Stromal cell of bone marrow (primary cell): ENCODE results near the gene C7.

ENCODE experiments used
- DNase-seq: peaks from one replicate; pipeline ENCODE4 v3.0.0-alpha.2; 2012; ENCODE audit warnings: low read depth

C7 gene

DNA sequence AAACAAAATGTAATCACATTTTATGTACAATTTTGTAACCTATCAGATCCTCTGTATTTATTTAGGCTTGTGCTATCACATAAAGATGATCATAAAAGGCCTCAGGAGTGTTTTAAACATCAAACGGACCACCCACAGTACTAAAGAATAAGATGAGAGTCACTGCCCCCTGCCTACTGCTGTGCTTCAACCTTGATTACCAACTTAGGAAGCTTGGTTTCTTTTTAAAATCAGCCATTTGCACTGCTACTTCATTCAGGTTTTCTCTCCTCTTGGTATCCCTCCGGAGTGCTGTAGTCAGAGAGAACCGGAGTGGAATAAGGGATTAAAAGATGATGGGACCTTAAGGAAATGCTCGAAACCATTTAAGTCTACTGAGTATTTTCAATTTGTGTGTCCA, 6.9 kb downstream of the C7 start:
- DNase-seq, result no peak

GRCh38 chr5:40928886-40929448, 19.7 kb downstream of the C7 start:
- DNase-seq, result no peak

DNA sequence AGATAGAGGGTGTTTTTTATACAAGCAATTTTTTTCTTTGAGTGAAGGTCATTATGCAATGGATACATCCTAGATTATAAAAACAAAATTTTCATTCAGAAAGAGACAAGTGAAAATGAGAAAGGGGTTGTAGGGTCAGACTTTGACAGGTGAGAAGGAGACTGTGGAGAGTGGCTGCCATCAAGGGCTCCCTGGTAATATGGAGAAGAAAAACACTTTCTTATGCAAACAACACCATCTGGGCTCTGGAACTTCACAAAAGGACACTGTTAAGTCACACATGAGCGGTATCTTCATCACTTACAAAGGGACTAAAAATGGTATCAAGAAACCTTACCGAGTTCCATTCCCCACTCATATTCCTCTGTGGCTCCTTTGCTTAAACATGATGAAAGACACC, 23.5 kb downstream of the C7 start:
- DNase-seq, result no peak

- no peak for DNase-seq
Measured at GRCh38 chr5:40937075-40937474, 27.8 kb downstream of the C7 start.

- no peak for DNase-seq
Measured at GRCh38 chr5:40939753-40940152, 30.5 kb downstream of the C7 start.

DNA sequence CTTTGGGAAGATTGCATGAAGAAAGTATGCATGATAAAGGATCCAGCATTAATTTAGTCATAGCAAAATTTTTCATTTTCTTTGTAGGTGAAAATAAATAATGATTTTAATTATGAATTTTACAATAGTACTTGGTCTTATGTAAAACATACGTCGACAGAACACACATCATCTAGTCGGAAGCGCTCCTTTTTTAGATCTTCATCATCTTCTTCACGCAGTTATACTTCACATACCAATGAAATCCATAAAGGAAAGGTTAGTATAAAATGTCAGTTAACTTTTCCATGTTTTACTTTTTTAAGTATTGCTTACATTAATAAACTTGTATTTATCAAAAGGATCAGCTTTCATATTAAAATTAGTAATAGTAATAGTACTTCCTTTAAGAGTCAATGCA, 35.8 kb downstream of the C7 start:
- DNase-seq, result no peak

GRCh38 chr5:40955313-40955712, 46.0 kb downstream of the C7 start:
- DNase-seq, result no peak

DNA sequence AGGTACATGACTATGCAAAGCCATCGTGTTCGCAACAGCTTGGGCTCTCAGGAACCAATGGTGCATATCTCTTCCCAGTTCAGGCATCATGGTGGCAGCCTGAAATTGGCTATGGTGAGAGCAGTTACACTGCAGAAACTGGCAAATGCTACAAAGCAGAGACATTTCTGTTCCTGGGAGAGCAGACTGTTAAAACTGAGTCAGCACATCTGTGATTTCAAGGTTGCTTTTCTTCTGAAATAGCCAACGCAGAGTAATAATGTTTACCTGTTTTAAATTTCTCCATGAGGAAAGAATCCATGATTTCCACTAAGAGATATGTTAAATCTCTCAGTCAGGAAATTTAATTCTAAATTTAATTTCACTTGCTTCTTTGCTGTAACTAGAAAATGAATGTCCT, 47.8 kb downstream of the C7 start:
- no peak for DNase-seq

DNA sequence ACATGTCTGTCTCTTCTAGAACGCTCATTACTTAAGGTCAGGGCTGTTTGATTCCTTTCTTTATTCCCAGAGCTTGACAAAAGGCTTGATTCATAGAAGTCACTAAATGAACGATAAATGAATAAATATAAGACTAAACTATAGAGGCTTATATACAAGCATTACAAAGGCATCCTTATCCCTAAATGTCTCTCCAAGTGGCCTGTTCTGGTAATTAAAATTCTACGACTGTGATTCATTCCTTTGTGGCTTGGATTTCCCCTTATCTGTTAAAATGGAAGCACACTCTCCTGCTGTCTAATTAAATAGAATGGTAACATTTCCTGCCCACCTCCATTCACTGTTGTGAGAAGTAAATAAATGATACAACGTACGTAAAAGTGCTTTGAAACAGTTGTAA, 49.5 kb downstream of the C7 start:
- no peak for DNase-seq

DNA sequence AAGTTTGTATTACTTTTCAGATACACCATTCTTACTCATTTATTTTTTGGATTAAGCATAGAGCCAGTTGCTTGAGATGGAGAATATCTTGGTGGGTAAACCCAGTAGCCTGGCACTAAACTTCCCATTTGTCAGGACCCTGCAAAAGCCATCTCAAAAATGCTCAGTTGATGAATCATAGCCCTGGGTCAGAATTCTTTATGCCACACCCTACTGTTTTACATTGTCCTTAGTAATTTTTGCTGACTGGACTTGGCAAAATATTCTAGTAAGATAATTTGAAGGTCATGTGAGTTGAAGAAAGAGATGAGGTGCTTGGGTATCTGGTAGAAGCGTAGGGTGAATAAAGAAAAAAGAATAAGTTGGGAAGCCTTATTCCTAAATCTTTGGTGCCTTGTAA, 50.7 kb downstream of the C7 start:
- DNase-seq, result no peak

DNA sequence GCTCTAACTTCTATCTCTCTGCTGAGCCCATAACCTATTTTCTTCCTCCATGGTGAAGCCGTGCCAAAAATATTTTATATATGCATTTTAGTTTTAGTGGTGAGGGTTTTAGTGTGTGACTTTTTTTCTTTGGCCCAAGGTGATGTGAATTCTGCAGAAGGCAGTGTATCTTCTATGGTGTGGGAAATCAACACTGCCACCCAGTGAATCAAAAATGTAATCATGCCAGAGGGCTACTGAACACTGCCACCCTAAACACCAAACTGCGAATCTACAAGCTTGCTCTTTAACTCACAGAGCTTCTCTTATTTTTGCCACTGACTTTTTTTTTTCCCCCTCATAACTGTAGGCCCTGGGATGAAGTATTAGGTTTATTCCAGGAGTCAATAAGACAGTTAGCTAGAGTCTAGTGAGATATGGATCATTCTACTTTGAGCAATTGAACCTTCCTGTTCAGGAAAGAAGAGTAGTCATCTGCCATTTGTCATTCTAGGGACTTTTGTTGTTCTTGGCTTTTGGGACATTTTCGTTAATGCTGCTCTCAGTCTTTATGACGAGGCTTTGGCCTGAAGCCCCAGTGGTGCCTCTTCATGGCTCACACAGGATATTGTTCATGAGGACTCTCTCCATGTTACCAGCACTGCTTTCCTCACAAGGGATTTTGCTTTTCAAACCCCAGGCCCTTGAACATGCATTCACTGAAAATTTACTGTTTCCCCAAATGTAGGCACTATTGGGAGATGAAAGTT, 53.1 kb downstream of the C7 start:
- DNase-seq, result peak; percentile 21

- no peak for DNase-seq
Measured at GRCh38 chr5:40972434-40972833, 63.1 kb downstream of the C7 start.

- DNase-seq, result no peak
Measured at GRCh38 chr5:40973364-40974004, 64.2 kb downstream of the C7 start.

- no peak for DNase-seq
Measured at GRCh38 chr5:40976041-40976440, 66.7 kb downstream of the C7 start.

DNA sequence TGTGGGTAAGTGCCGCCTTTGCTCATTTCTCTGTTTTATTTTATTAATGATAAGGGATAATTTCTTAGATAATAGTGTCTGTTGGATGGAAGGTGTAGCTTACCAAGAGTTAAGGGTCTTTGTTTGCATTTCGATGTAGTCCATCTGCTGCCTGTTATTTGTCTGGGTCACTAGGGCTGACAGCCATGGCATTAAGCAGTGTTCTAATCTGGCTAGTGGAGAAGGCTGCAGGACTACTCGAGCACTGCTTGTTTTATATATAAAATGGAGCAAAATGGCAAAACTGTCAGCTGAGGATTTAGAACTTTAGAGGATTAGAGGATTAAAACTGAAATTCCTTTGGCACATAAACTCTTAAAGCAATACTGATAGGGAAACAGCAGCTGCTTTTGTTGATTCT, 67.5 kb downstream of the C7 start:
- DNase-seq, result no peak

DNA sequence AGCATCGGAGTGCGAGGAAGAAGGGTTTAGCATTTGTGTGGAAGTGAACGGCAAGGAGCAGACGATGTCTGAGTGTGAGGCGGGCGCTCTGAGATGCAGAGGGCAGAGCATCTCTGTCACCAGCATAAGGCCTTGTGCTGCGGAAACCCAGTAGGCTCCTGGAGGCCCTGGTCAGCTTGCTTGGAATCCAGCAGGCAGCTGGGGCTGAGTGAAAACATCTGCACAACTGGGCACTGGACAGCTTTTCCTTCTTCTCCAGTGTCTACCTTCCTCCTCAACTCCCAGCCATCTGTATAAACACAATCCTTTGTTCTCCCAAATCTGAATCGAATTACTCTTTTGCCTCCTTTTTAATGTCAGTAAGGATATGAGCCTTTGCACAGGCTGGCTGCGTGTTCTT, 72.1 kb downstream of the C7 start:
- no peak for DNase-seq

GRCh38 chr5:40983781-40984180, 74.5 kb downstream of the C7 start:
- DNase-seq, result no peak

DNA sequence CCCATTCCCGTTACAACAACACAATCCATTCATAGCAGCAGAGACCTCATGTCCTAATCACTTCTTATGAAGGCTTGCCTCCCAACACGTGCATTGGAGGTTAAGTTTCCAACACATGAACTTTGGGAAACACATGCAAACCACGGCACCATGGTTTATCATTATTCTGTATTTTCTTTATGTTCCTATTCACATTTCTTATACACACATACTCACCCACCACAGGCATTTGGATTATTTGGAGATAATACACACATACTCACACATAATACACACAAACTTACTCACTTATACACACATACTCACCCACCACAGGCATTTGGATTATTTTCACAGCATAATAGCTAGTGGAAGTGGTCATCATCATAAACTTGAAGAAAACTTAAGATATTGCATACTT, 75.6 kb downstream of the C7 start:
- DNase-seq, result peak; percentile 36

DNA sequence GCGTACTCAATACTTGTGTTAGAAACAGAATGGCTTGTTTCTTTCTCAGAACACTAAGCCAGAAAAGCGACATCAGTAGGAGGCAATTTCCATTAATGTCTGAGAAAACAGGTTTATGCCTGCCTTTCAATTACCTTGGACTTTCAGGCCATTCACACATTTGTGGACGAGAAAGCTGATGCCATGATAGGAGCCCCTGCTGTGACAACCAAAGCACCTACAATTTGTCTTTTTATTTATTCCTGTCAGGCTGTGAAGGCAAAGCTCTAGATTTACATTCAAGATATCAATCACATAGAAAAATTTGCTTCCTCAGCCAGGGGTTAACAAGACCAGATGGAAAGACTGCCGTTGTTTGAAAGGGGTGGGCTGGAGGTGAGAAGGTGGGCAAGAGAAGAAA, 76.2 kb downstream of the C7 start:
- DNase-seq, result no peak

GRCh38 chr5:40986666-40987065, 77.4 kb downstream of the C7 start:
- DNase-seq, result no peak

- DNase-seq, result no peak
Measured at GRCh38 chr5:40987349-40987748, 78.1 kb downstream of the C7 start.

GRCh38 chr5:40988746-40989510, 79.6 kb downstream of the C7 start:
- no peak for DNase-seq
